GM10266 (cell line): ENCODE results near the gene NRXN3.

Source experiments
- DNase-seq: peaks from one replicate; pipeline ENCODE4 v3.0.0; 2012; ENCODE audit errors: extremely low spot score
- TF ChIP-seq, protein P1 (sequence below): IDR thresholded peaks from 2 replicates; pipeline ENCODE4 v1.5.1; 2012; ENCODE audit warnings: mild to moderate bottlenecking, low read depth; ENCODE audit not compliant: control insufficient read depth, insufficient read depth; ENCODE audit errors: missing control alignments

Gene NRXN3

DNA sequence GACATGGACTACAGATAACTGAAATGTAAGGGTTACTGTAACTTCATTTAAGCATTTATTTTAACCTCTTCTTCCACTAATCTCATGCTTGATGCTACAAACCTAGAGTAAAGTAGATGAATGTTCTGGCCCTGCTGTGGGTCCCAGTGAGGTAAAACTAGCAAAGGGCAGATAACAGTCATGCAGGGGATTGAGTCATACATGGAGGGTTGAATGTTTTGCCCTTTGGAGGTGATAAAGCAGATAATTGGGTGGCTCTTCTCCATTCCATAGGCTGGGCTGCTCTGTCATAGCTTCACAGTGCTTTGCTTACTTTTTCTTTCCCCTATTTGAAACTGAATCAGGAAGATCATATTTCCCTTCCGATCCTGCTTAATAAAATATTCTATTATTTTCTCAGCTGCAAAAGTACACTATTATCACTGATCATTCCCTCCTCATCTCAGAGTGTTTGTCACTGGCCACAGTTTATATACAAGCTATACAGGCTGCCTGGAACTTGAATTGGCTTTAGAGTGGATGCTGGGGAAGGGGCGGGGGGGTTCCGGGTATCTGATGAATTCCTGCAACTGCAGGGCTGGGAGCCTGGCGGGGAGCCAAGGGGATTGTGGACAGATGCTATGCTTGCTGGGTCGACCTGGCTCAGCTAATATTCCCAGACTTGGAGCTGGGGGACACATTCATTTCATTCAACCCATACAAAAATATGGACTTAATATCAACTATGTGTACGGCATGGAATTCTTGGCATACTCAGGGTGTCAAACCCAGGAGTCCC is 235.1 kb downstream of the NRXN3 start:
- no peak for DNase-seq
- TF ChIP-seq, protein P1, sequence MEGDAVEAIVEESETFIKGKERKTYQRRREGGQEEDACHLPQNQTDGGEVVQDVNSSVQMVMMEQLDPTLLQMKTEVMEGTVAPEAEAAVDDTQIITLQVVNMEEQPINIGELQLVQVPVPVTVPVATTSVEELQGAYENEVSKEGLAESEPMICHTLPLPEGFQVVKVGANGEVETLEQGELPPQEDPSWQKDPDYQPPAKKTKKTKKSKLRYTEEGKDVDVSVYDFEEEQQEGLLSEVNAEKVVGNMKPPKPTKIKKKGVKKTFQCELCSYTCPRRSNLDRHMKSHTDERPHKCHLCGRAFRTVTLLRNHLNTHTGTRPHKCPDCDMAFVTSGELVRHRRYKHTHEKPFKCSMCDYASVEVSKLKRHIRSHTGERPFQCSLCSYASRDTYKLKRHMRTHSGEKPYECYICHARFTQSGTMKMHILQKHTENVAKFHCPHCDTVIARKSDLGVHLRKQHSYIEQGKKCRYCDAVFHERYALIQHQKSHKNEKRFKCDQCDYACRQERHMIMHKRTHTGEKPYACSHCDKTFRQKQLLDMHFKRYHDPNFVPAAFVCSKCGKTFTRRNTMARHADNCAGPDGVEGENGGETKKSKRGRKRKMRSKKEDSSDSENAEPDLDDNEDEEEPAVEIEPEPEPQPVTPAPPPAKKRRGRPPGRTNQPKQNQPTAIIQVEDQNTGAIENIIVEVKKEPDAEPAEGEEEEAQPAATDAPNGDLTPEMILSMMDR, result no peak

- TF ChIP-seq, protein P1, result no peak
These were observed 242.3 kb downstream of the NRXN3 start for GRCh38 chr14:78412475-78412874.

DNA sequence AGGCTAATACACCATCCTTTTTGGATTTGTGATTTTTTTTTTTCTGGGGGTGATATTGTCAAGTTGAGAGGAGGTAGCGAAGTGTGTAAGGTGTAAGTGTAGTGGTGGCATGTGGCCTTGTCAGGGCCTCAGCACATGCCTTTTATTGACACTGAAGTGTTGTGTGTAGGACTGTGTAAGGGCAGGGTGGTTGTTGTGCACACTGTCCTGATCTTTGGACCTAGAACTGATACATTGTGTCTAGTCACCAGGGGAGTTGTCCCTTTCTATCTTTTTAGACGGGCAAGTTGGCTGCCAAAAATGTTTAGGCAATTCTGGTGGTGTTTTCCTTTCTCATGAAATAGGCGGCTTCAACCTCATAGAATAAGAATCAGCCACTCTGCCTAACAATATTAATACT is 244.0 kb downstream of the NRXN3 start:
- TF ChIP-seq, protein P1, result no peak
- DNase-seq, result no peak

More at GRCh38 chr14:78412475-78412874, 242.3 kb downstream of the NRXN3 start:
- no peak for DNase-seq

DNA sequence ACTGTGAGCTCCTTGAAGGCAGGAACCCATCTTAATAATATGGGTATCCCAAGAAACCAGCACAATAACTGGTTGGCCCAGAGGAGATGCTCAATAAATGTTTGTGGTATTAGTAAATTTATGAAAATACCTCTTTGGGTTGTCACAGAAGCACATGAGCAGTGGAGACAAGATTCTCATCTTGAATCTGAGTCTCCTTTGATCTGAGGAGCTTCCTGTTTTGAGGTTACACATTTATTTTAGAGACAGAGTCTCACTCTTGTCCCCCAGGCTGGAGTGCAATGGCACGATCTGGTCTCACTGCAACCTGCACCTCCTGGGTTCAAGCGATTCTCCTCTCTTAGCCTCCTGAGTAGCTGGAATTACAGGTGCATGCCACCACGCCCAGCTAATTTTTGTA is 247.4 kb downstream of the NRXN3 start:
- DNase-seq, result no peak

GRCh38 chr14:78424311-78424710 is 254.1 kb downstream of the NRXN3 start:
- DNase-seq, result no peak
- TF ChIP-seq, protein P1, result no peak

More for the DNA sequence above, 247.4 kb downstream of the NRXN3 start:
- TF ChIP-seq, protein P1, result no peak

DNA sequence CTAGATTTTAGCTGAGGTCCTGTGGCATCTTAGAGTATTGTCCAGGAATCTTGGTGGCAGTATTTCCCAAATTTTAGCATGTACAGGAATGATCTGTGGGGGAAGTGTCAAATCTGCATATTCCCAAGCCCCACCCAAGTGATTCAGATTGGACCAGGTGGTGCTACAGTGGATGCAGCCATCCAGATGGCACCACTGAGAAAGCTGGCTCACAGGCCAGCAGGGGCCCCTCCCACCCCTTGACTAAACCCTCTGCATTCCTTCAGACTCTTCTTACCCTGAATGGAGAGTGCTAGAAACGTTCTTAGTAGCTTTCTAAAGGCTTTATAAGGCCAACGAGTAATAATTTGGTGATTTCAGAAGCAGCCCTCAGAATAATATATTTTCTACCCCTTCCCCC is 255.2 kb downstream of the NRXN3 start:
- TF ChIP-seq, protein P1, result no peak
- no peak for DNase-seq

DNA sequence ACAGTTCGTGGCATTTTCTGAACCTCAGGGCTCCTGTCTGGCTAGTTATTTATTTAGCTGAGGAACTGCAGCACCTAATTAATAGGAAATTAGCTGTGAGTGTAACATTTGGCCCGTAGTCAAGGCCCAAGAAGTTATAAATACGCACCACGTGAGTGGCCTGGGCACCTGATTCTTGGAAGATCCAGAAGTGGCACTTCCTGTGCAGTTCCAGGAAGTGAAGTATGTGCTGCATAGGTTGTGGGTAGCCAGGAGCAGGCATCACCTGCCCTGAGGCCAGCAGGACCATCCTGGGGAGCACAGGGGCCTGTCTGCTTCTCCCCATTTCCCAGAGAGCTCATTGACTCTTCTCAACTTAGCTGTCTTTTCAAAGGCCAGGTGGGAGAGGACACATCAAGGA is 255.6 kb downstream of the NRXN3 start:
- no peak for DNase-seq
- TF ChIP-seq, protein P1, result no peak
